ENCODE measurements around the gene MCM5.
"Not testable (repeated sequence)": the region's sequence is repeated elsewhere in the genome, so short reads cannot be mapped to it uniquely, and the experiment has no call there.

MCM5 gene

DNA sequence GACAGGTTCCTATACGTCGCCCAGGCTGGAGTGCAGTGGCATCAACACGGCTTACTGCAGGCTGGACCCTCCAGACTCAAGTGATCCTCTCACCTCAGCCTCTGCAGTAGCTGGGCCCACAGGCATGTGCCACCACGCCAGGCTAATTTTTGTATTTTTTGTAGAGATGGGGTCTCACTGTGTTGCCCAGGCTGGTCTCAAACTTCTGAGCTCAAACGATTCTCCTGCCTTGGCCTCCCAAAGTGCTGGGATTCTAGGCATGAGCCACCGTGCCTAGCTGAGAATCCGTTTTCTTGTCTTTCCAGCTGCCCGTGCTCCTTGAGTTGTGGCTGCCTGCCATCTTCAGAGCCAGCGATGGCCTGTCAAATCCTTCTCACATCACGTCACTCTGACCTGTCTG lies 56.8 kb downstream of the MCM5 start:
- no peak overlapping the region for H3K4me3 ChIP-seq (ENCODE audit: low read length)
- TF ChIP-seq, protein P1, sequence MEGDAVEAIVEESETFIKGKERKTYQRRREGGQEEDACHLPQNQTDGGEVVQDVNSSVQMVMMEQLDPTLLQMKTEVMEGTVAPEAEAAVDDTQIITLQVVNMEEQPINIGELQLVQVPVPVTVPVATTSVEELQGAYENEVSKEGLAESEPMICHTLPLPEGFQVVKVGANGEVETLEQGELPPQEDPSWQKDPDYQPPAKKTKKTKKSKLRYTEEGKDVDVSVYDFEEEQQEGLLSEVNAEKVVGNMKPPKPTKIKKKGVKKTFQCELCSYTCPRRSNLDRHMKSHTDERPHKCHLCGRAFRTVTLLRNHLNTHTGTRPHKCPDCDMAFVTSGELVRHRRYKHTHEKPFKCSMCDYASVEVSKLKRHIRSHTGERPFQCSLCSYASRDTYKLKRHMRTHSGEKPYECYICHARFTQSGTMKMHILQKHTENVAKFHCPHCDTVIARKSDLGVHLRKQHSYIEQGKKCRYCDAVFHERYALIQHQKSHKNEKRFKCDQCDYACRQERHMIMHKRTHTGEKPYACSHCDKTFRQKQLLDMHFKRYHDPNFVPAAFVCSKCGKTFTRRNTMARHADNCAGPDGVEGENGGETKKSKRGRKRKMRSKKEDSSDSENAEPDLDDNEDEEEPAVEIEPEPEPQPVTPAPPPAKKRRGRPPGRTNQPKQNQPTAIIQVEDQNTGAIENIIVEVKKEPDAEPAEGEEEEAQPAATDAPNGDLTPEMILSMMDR (conservative IDR thresholded peaks at IDR 0.05; ENCODE audit: low read depth, low read length) = no peak
- DNase-seq (ENCODE audit: low read depth) = no peak

DNA sequence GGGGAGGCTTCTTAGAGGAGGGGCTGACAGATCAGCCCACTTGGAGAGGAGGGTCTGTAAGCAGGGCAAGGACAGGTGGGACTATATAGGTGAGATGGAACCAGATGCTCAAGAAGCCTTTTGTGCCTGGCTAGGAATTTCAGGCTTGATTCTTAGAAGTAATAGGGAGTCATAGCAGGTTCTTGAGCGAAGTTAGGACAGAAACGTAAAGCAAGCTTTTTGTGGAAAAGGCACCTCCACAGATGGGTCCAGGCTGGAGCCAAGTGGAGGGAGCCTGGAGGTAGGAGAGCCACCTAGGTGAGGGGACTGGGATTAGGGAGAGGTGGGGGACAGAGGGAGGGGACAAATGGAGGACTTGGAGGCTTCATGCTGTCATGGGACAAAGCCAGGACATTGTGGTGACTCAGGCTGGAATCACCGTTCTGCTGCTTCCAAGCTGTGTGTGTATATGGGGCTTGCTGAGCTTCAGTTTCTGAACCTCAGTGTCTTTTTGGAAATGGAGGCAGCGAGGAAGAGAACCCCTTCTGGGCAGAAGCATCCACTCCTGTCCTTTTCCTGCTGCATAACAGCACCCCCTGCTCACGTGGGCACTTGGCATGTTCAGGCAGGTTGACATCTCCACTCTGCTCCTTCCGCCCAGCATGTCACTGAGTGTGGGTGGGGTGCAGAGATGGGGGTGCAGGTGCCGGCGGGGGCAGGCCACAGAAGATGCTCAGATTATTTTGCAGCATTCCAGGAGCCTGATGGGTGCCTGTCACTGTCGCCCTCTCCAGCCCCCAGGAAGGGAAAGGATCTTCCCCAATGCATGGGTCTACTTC lies 58.0 kb downstream of the MCM5 start:
- H3K4me3 ChIP-seq (ENCODE audit: low read length) = no peak overlapping the region
- DNase-seq (ENCODE audit: low read depth) = no peak
- TF ChIP-seq, protein P1 (conservative IDR thresholded peaks at IDR 0.05; ENCODE audit: low read depth, low read length) = no peak

DNA sequence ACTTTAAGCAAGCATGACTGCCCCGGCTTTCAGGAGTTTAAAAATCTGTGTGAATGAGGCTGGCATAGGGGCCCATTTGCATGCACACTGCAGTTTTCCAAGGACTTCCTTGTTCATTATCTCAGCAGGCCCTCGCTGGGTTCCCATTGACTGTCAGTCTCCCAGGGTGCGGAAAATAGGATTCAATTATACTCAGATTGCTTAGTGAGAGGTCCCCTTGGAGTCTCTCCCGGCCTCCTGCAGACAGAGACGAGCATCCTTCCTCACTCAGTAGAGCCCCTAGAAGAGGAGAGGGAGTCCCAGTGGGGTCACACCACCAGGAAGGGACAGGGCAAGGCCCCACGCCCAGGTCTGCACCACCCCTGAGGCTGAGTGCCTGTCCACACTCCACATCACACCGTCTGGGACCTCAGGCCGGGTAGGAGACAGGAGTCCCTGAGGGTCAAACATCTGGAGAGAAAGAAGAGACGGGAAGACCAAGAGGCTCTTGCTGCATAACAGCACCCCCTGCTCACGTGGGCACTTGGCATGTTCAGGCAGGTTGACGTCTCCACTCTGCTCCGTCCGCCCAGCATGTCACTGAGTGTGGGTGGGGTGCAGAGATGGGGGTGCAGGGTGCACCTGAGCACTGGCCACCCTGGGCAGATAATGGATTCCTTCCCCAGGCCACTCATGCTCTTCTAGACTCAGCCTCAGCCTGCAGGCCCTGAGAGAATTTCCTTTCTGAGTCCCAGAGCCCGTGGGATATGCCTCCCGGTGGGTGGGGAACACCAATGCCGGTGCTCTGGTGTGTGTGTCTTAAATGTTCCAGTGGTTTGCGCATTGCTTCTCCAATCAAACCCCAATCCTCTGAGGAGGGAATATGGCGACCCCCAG lies 58.8 kb downstream of the MCM5 start:
- no peak overlapping the region for H3K4me3 ChIP-seq (ENCODE audit: low read length)
- TF ChIP-seq, protein P1 (conservative IDR thresholded peaks at IDR 0.05; ENCODE audit: low read depth, low read length) = no peak
- no peak for DNase-seq (ENCODE audit: low read depth)

DNA sequence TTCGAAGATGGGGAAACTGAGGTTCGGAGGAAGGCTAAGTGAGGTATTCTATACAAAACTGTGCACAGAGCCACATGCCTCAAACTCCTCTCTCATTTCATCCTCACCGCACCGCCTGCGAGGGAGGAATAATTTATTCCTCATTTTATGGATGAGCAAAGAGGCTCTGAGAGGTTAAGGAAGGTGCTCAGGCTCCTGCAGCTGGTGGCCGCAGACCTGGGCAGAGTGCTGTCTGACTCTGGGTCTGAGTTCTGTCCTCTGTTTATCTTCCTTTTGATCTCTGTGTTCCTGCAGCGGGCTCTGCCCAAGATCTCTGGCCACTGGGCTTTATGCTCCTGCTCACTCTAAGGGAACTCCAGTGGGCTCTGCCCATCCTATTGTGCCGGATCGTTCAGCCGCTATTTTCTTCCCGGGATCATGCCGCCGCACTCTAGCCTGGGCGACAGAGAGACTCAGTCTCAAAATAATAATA lies 59.5 kb downstream of the MCM5 start:
- TF ChIP-seq, protein P1 (conservative IDR thresholded peaks at IDR 0.05; ENCODE audit: low read depth, low read length) = no peak
- H3K4me3 ChIP-seq (ENCODE audit: low read length) = no peak overlapping the region
- DNase-seq (ENCODE audit: low read depth) = no peak

DNA sequence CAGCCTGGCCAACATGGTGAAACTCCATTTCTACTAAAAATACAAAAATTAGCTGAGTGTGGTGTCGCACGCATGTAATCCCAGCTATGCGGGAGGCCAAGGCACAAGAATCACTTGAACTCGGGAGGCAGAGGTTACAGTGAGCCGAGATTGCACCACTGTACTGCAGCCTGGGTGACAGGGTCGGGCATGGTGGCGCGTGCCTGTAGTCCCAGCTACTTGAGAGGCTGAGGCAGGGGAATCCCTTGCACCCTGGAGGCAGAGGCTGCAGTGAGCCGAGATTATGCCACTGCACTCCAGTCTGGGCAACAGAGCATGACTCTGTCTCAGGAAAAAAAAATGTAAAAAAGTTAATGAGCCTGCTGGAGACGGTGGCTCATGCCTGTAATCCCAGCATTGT lies 60.0 kb downstream of the MCM5 start:
- DNase-seq (ENCODE audit: low read depth); H3K4me3 ChIP-seq (ENCODE audit: low read length): not testable (repeated sequence)

DNA sequence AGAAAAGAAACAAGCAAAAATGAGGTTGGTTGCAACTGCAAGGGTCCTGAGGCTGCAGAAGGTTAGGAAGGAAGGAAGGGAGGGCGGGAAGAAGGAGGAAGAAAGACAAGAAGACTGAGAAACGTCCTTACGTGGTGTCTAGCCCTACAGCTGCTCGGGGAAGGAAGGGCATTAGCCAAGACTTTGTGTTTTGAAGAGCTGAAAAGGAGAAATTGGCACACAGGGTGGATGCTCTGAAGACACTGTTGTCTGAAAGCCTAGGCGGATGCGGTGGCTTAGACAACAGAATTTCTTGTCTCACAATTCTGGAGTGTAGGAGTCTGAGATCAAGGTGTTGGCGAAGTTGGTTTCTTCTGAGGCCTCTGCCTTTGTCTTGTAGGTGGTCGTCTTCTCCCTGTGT lies 60.7 kb downstream of the MCM5 start:
- H3K4me3 ChIP-seq (ENCODE audit: low read length) = no peak overlapping the region
- TF ChIP-seq, protein P1 (conservative IDR thresholded peaks at IDR 0.05; ENCODE audit: low read depth, low read length) = no peak
- DNase-seq (ENCODE audit: low read depth) = no peak

DNA sequence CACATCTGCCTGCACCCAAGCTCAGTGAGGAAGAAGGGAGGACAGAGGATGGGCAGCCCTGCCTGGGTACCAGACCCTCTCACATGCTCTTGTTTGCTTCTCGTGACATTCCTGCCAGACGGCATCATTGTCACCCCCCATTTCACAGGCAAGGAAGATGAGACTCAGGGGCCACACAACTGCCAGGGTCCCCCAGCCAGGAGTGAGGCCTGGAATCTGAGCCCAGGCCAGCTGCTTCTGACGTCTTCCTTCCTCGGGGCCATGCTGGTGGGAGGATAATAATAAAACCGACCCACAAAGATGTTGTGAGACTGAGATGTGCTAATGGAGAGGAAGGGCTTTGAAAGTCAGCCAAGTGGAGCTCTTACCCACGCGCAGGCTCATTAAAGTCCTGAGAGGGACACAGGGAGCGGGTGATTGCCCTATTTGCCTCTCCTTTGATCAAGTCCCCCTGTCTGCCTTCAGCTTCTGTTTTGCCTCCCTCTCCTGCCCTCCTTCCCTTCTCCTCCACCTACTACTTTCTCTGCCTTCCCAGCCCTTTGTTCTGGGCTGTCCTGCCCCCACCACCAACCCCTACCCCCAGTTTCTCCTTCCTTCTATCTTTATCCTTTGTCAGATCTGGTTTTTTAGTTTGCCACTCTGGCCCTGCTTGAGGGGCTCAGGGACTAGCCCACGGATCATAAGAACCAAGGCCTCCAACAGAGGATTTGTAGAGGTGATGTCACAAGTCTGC lies 62.7 kb downstream of the MCM5 start:
- TF ChIP-seq, protein P1 (conservative IDR thresholded peaks at IDR 0.05; ENCODE audit: low read depth, low read length) = no peak
- no peak for DNase-seq (ENCODE audit: low read depth)
- no peak overlapping the region for H3K4me3 ChIP-seq (ENCODE audit: low read length)
